ENCODE results near the gene TTC33.

- TF ChIP-seq POLR2A (IDR thresholded peaks at IDR 0.05; ENCODE audit: low read depth, low read length) = no peak
- no peak for TF ChIP-seq CTCF (conservative IDR thresholded peaks at IDR 0.05; ENCODE audit: low read depth, low read length)
- TF ChIP-seq ELK1 (IDR thresholded peaks at IDR 0.05; ENCODE audit: borderline replicate concordance, low read depth, low read length) = no peak
- no peak for TF ChIP-seq MAFK (IDR thresholded peaks at IDR 0.05; ENCODE audit: low read depth, low read length)
- TF ChIP-seq FOS (IDR thresholded peaks at IDR 0.05; ENCODE audit: low read depth, low read length) = no peak
- TF ChIP-seq USF2 (IDR thresholded peaks at IDR 0.05; ENCODE audit: low read depth, low read length) = no peak
- no peak for TF ChIP-seq RAD21 (IDR thresholded peaks at IDR 0.05; ENCODE audit: low read length)
- no peak for TF ChIP-seq NFE2L2 (IDR thresholded peaks at IDR 0.05; ENCODE audit: low read depth, low read length)
- TF ChIP-seq RFX5 (IDR thresholded peaks at IDR 0.05; ENCODE audit: low read depth, low read length) = no peak
- no peak for TF ChIP-seq RCOR1 (IDR thresholded peaks at IDR 0.05; ENCODE audit: insufficient replicate concordance, low read length)
- TF ChIP-seq MXI1 (IDR thresholded peaks at IDR 0.05; ENCODE audit: borderline replicate concordance, low read depth, low read length) = no peak
- TF ChIP-seq MAZ (IDR thresholded peaks at IDR 0.05; ENCODE audit: borderline replicate concordance, low read depth, low read length) = no peak
These were observed 66.8 kb downstream of the TTC33 start for GRCh38 chr5:40688996-40689395.

Data from IMR-90 (cell line).